Mesodermal cell (in vitro differentiated cells): ENCODE measurements around the gene SMAD3.

Experiments used
- H3K27ac ChIP-seq: 2 replicates; pipeline ENCODE4 v1.7.0; 2013; ENCODE audit warnings: mild to moderate bottlenecking, low read depth, low read length, moderate library complexity; ENCODE audit not compliant: severe bottlenecking
- H3K36me3 ChIP-seq: 2 replicates; pipeline ENCODE4 v1.7.1; 2013; ENCODE audit warnings: mild to moderate bottlenecking, low read length, moderate library complexity; ENCODE audit not compliant: control insufficient read depth, insufficient read depth
- H3K4me1 ChIP-seq: one replicate; pipeline ENCODE4 v1.7.1; 2013; ENCODE audit warnings: mild to moderate bottlenecking, low read length; ENCODE audit not compliant: insufficient read depth, control insufficient read depth, poor library complexity, severe bottlenecking
- H3K4me3 ChIP-seq: 2 replicates; pipeline ENCODE4 v1.7.0; 2013; ENCODE audit warnings: low read length, control low read depth, mild to moderate bottlenecking; ENCODE audit not compliant: insufficient read depth, poor library complexity, severe bottlenecking; ENCODE audit errors: extremely low read depth
- H3K9me3 ChIP-seq: 2 replicates; pipeline ENCODE4 v1.7.1; 2013; ENCODE audit warnings: mild to moderate bottlenecking, low read length, moderate library complexity; ENCODE audit not compliant: control insufficient read depth
- WGBS, 2 experiments: methylation state at CpG; one replicate each; pipeline ENCODE4 v1.1.5; 2013; ENCODE audit warnings: missing lambda C conversion rate in 2 of 2; ENCODE audit not compliant: insufficient coverage in 2 of 2; 5-methylcytosine and 5-hydroxymethylcytosine counted together

Gene SMAD3

DNA sequence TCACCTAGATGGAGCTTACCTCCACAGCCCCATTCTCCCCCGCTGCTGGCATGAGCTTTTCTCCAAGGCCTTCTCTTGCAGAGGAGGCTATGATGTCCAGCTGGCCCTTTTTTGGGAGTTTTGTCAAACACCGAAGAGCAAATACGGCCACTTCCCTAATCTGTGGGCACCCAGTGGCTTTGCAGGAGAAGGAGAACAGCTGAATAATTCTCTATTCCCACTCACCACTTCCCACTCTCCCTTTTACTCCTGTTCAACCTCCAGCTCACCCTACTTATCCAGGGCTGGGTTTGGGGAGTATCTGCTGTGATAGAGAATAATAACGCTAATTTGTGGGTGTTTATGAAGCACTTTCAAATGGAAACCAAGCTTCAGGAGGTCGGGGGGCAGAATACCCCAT lies 96.0 kb downstream of the SMAD3 start:
- H3K27ac ChIP-seq: no peak overlapping the region
- WGBS, 2 experiments: 96 to 100% methylated on average over 2 to 5 of the region's 5 CpGs
- peaks cover 13% of the 10 kb centered on the region for H3K36me3 ChIP-seq
- no peaks in the 10 kb centered on the region for H3K9me3 ChIP-seq
- no peak overlapping the region for H3K4me3 ChIP-seq
- H3K4me1 ChIP-seq: peaks cover 30% of the 10 kb centered on the region

DNA sequence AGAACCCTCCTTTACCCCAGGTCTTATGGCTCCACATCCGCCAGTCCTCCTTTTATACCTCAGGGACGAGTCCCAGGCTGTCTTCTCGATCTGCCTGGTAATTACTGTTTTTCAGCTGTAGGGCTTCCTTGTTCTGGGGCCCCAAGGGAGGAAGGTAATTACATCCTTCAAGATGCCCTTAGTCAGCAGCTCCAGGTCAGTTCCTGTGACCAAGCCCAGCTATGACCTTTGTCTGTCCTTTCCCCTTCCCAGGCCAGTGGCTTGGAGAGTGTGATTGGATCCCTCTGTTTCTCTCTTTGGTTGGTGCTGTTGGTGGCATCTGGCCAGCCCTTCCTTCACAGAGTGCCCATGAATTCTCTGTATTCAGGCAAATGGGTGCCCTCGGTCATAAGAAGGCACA lies 96.5 kb downstream of the SMAD3 start:
- no peaks in the 10 kb centered on the region for H3K9me3 ChIP-seq
- H3K4me3 ChIP-seq: no peak overlapping the region
- H3K36me3 ChIP-seq: peaks cover 18% of the 10 kb centered on the region
- no peak overlapping the region for H3K27ac ChIP-seq
- peaks cover 31% of the 10 kb centered on the region for H3K4me1 ChIP-seq
- WGBS, 2 experiments: 91 to 92% methylated on average over 1 to 4 of the region's 4 CpGs

DNA sequence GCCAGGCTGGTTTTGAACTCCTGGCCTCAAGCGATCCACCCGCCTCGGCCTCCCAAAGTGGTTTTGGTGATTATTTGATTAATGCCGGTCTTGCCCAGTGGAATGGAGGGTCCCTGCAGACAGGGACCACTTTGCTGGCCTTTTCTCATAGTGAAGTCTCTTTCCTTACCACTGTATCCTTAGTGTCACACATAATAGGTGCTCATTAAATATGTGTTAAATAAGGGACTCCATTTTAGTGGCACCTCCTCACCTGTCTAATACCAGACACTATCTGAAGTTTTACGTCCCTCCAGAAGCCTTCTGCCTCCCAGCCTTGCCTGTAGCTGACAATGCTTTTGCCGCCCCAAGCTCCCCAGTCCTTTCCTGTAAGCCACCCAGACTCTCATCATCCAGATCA lies 97.8 kb downstream of the SMAD3 start:
- H3K9me3 ChIP-seq: no peaks in the 10 kb centered on the region
- H3K36me3 ChIP-seq: peaks cover 31% of the 10 kb centered on the region
- WGBS, 2 experiments: 100% methylated on average over 1 of the region's 6 CpGs; no CpG with 5 or more reads in 1 of the 2 experiments
- no peak overlapping the region for H3K4me3 ChIP-seq
- H3K27ac ChIP-seq: no peak overlapping the region
- H3K4me1 ChIP-seq: peaks cover 31% of the 10 kb centered on the region

DNA sequence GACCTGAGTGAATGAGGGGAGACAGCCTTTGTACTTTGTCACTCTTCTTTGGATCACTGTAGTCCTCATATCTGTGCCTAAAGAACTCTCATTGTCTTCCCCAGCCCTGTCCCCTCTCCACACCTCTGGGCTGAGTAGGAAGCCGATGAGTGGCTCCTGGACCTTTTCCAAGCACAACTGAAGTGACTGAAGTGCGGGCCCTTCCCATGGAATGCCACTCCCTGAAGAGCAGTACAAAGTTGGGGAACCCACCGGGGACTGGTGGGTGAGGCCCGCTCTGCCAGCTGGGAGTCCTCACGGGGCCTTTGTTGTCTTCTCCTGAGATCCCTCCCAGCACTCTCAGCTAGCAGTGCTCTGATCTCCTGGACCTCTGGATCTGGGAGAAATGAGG lies 99.0 kb downstream of the SMAD3 start:
- H3K4me3 ChIP-seq: no peak overlapping the region
- WGBS, 2 experiments: 82 to 85% methylated on average over 2 to 3 of the region's 5 CpGs
- H3K27ac ChIP-seq: no peak overlapping the region
- peaks cover 42% of the 10 kb centered on the region for H3K36me3 ChIP-seq
- H3K4me1 ChIP-seq: peaks cover 31% of the 10 kb centered on the region
- H3K9me3 ChIP-seq: no peaks in the 10 kb centered on the region

GRCh38 chr15:67164811-67165253 lies 99.4 kb downstream of the SMAD3 start:
- peaks cover 31% of the 10 kb centered on the region for H3K4me1 ChIP-seq
- 58 to 61% methylated on average over 14 to 15 of the region's 17 CpGs for WGBS, 2 experiments
- no peaks in the 10 kb centered on the region for H3K9me3 ChIP-seq
- no peak overlapping the region for H3K4me3 ChIP-seq
- H3K27ac ChIP-seq: peak overlapping the region; percentile 72
- H3K36me3 ChIP-seq: peaks cover 43% of the 10 kb centered on the region

DNA sequence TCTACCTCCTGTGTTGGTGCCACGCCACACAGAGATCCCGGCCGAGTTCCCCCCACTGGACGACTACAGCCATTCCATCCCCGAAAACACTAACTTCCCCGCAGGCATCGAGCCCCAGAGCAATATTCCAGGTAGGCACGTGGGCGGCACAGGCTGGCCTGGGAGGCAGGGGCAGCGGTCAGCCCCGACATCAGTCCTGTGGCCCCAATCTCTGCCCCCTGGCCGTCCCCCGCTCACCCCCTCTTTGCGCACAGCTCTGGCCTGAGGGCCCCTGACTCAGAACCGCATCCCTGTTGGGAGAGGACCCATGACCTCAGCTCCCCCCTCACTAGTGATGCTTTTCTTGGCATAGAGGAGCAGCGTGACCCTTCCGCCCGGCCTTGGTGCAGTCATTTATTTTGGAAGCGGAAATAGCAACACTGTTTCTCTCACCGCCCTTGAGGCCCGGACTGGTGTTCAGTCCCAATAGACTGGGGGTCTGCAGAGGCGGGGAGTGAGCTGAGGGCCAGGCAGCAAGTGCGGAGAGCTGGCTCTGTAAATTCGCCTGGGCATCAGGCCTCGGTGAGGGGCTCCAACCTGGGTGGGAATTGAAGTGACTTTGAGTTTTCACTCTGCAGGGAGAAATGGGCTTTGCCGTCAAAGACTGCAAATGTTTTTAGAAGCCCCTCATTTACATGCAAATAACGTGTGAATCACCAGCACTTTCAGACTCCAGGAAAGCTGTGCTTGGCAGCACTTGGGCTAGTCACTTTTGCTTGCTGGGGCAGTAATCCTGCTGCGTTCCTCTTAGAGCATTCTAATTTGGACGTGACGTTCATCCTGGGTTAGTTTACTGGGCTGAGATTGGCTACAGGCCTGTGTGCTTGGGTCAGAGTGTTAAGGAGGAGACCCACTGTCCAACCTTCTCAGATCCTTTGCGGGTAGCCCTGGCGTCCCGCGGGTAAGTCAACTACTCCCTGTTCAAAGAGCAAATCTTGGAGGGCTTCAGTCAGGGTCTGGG lies 100.2 kb downstream of the SMAD3 start:
- Histone ChIP-seq H3K27ac (peak overlapping the region; percentile 72), H3K9me3 (no peaks in the 10 kb centered on the region), H3K36me3 (peaks cover 48% of the 10 kb centered on the region), H3K4me3 (no peak overlapping the region), H3K4me1 (peaks cover 31% of the 10 kb centered on the region)
- 41 to 49% methylated on average over 25 to 30 of the region's 34 CpGs for WGBS, 2 experiments

- Histone ChIP-seq H3K9me3 (no peaks in the 10 kb centered on the region), H3K36me3 (peaks cover 53% of the 10 kb centered on the region), H3K27ac (peak overlapping the region; percentile 72), H3K4me3 (no peak overlapping the region), H3K4me1 (peaks cover 30% of the 10 kb centered on the region)
- WGBS, 2 experiments: 82 to 85% methylated on average over 10 to 11 of the region's 13 CpGs
Observed at GRCh38 chr15:67166280-67167009, 101.0 kb downstream of the SMAD3 start.

GRCh38 chr15:67167091-67167490 lies 101.7 kb downstream of the SMAD3 start:
- Histone ChIP-seq H3K4me1 (peaks cover 26% of the 10 kb centered on the region), H3K36me3 (peaks cover 59% of the 10 kb centered on the region), H3K9me3 (no peaks in the 10 kb centered on the region), H3K4me3 (no peak overlapping the region), H3K27ac (no peak overlapping the region)
- WGBS, 2 experiments: 92 to 100% methylated on average over 3 to 4 of the region's 4 CpGs

DNA sequence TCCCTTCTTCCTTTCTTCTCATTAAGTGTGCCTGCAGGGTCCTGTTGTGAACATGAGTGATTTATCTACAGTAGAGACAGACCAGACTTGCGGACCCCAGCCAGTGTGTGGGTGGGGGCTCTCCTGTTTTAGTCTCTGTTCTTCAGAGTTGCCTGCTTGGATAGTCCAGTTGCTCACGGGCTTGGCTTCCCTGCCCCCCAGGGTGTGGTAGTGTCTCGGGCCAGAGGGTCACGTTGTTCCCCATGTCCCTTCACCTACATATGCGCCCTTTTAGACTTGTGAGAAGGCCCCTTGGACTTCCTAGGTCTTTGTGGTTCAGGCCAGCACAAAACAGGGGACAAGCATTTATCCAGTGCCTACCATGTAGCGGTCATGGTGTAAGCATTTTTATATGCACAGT lies 103.3 kb downstream of the SMAD3 start:
- Histone ChIP-seq H3K9me3 (no peaks in the 10 kb centered on the region), H3K4me1 (peaks cover 23% of the 10 kb centered on the region), H3K27ac (no peak overlapping the region), H3K4me3 (no peak overlapping the region), H3K36me3 (peaks cover 72% of the 10 kb centered on the region)
- 83 to 94% methylated on average over 4 to 5 of the region's 6 CpGs for WGBS, 2 experiments

- H3K27ac ChIP-seq: no peak overlapping the region
- WGBS, 2 experiments: 92 to 100% methylated on average over 6 of the region's 12 CpGs
- peaks cover 18% of the 10 kb centered on the region for H3K4me1 ChIP-seq
- peaks cover 69% of the 10 kb centered on the region for H3K36me3 ChIP-seq
- no peaks in the 10 kb centered on the region for H3K9me3 ChIP-seq
- no peak overlapping the region for H3K4me3 ChIP-seq
Observed at GRCh38 chr15:67170143-67170925, 104.9 kb downstream of the SMAD3 start.
